Activated naive CD8-positive, alpha-beta T cell treated with anti-CD3 and anti-CD28 coated beads, Interleukin-2, amount 50 U/mL, for 16 hours (primary cell): ENCODE results near the gene NOL6.
"Not testable (repeated sequence)": the region's sequence is repeated elsewhere in the genome, so short reads cannot be mapped to it uniquely, and the experiment has no call there.

ENCODE experiments used
- DNase-seq: peaks from one replicate; pipeline ENCODE4 v3.0.0-alpha.2; 2020; ENCODE audit warnings: low read depth, low spot score

Gene NOL6

DNA sequence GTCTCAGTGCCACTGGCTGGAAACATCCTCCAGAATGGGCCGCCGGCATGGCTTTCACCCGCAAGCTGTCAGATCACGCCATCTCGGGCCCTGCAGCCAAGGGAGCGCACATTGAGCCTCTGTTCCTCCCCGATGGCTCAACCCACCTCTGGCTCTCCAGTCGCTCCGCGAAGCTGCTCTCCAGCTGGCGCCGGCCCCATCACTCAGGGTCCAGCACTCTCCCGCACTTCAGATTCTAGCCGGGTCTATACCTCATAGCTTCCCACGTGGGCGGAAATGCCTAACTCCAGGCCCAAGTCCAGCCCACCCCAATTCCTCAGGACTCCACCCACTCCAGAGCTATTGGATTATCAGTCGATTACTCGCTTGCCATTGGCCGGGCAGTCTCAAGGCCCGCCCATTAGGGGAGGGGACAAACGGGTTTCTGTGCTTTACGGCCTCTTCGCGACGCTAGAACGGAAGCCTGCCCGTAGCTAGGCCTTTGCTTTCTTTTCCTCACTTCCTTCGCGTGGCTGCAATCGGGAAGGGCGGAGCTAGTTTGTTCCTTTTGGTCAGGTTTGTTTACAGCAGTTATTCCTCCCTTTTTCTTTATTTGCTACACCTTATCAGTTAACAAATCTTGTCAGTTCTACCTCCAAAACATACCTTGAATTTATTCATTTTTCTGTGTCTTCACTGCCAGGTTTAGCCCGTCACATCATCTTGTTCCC is at the start of gene NOL6:
TSS of gene NOL6 (minus strand) at position 282 of the 710 bp plus-strand sequence. CDS start at position 200, 82 bp downstream.
- peak; percentile 97 for DNase-seq

DNA sequence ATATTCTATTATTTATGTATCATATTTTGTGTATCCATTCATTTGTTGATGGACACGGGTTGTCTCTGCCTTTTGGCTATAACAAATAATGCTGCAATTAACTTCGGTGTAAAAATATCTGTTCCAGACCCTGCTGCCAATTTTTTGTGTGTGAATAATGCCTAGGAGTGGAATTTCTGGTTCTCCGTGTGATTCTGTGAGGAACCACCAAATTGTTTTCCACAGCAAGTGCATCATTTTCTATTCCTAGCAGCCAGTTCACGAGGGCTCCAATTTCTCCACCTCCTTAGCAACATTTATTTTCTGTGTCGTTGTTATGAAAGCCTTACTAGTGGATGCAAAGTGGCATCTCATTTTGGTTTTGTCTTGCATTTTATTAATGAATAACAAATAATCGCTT is 48.1 kb upstream of the NOL6 start:
- DNase-seq = not testable (repeated sequence)

DNA sequence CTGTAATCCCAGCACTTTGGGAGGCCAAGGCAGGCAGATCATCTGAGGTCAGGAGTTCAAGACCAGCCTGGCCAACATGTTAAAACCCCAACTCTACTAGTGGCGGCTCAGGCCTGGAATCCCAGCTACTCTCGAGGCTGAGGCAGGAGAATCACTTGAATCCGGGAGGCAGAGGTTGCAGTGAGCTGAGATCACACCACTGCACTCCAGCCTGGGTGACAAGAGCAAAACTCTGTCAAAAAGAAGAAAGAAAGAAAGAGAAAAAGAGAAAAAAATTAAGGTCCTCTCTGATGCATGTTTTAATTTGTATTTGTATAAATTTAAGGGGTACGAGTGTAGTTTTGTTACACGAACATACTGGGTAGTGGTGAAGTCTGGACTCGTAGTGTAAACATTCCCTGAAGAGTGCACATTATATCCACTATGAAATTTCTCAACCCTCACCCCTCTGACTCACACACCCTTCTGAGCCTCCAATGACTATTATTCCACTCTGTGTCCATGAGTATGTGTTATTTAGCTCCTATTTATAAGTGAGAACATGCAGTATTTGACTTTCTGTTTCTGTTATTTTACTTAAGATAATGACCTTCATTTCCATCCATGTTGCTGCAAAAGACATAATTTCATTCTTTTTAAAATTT is 44.3 kb upstream of the NOL6 start:
- not testable (repeated sequence) for DNase-seq

DNA sequence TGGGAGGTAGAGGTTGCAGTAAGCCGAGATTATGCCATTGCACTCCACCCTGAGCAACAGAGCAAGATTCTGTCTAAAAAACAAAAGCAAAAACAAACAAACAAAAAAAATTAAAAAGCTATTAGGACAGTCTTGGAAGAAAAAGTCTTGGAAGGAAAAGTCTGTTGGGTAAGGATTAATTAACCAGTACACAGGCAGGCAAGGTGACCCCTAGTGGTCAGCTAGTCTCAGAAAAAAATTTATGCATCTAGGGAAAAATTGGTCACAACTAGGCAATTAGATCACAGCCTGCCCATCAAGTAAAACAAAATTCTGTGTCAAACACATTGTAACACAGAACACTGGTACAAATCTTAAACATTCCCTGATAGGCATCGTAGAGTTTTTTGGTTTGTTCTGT is 43.6 kb upstream of the NOL6 start:
- no peak for DNase-seq

DNA sequence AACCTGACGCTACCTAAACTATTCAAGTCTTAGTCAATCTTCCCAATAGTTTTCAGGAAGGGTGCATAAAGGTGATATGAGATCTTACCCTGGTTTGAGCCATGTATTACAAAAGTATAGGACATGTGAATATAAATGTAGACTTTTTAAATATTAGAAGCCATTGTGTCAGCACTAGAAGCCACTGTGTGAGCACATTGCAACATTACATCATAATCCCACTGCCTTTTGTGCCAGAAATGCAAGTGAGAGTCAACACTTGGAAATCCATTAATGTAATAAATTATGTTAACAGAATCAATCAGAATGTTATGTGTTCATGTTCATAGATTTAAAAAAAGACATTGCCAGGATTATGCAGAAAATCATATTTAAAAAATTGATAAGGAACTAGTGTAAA is 42.7 kb upstream of the NOL6 start:
- DNase-seq = not testable (repeated sequence)

GRCh38 chr9:33515342-33515995 is 41.7 kb upstream of the NOL6 start:
- not testable (repeated sequence) for DNase-seq

- not testable (repeated sequence) for DNase-seq
These were observed 38.8 kb upstream of the NOL6 start for GRCh38 chr9:33512535-33512934.

GRCh38 chr9:33511184-33511517 is 37.4 kb upstream of the NOL6 start:
- not testable (repeated sequence) for DNase-seq

GRCh38 chr9:33510262-33511183 is 36.8 kb upstream of the NOL6 start:
- no peak for DNase-seq

DNA sequence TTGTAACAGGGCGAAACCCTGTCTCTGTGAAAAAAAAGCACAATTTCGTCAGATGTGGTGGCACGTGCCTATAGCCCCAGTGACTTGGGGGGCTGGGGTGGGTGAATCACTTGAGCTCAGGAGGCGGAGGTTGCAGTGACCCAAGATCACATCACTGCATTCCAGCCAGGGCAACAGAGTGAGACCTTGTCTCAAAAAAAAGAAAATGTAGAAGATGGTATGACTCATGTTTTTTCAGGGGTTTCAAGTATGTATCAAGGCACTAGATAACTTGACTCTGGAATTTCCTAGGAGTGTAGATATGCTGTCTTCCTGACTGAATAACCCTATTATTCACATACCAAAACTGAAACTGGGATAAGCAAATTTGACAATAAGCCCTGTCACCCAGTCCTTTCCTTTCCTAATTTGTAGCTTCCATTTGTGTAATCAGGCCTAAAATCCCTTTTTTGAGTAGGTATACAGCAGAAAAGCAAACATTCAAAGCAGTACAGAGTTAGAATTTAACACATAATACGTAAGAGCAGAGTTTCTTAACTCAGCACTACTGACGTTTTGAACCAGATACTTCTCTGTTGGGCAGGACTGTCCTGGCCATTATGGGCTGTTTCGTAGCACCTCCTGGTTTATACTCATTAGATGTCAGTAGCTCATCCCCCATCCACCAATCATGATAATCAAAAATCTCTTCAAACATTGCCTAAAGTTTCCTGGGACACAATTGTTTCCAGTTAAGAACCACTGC is 33.1 kb upstream of the NOL6 start:
- DNase-seq = no peak

- DNase-seq = no peak
These were observed 24.7 kb upstream of the NOL6 start for GRCh38 chr9:33498387-33498786.

DNA sequence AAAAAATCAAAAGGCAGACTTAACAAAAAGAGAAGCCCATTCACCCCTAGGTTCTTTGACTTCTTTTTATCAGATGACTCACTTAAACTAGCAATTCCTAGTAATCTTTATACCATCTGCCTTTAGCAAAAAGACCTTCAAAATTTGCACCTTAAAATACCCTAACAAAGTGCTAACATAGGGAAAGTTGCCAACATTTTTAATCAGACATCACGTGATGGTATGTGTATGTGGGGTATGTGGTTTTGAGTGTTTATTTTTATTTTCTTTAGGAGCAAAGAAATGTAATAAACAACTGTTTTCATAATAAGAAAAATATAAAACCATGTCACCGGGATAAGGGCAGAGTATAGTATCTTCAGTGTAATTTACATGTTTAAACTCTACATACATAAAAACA is 20.1 kb upstream of the NOL6 start:
- not testable (repeated sequence) for DNase-seq

DNA sequence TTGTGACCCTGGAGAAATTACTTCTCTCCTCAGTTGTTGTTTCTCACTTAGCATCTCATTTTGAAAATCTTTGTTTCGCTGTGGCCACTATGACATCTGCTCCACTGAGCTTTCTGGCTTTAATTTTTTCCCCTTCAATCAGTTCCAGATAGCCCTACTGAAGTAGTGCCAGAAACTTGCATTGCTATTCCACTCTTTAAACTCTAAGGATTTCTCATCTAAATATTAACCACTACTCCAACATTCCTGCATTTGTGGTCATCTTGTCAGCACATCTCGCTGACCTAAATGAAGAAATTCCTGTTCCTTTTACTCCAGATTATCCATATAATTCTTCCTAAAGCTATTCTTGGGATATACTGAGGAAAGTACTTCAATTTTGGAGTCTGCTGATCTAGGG is 15.3 kb upstream of the NOL6 start:
- DNase-seq = no peak

DNA sequence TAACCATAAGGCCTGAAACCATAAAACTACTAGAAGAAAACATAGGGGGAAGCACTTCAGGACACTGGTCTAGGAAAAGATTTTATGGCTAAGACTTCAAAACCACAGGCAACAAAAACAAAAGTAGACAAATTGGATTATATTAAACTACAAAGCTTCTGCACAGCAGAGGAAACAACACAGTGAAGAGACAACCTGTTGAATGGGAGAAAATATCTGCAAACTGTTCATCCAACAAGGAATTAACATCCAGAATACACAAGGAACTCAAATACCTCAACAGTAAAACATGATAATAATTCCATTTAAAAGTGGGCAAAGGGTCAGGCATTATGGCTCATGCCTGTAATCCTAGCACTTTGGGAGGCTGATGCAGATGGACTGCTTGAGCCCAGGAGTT is 11.6 kb upstream of the NOL6 start:
- DNase-seq = not testable (repeated sequence)

DNA sequence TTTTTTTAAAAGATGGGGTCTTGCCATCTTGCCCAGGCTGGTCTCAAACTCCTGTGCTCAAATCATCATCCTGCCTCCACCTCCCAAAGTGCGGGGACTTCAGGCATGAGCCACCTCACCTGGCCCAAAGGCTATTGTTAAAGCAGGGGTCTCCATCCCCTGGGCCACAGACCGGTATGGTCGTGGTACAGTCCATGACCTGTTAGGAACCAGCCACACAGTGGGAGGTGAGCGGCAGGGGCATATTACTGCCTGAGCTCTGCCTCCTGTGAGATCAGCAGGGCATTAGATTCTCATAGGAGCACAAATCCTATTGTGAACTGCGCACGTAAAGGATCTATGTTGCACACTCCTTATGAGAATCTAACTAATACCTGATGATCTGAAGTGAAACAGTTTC is 7.3 kb upstream of the NOL6 start:
- DNase-seq = no peak

DNA sequence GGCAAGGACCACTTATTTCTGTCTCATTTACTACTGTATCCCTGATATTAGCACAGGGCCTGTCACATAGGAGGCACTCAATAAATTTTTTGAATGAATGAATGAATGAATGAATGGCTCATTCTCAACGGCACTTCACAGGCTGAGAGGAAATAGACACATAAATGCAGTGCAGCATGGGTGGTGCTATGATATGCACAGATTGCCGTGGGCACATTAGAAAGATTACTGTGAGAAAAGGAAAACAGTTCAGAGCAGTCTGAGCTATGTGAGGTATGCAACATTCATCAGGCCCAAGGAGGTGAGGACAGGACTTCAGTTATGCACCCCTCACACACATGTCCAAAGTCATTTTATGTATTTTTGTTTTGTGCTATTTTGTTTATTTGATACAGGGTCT is 6.4 kb upstream of the NOL6 start:
- DNase-seq = no peak

DNA sequence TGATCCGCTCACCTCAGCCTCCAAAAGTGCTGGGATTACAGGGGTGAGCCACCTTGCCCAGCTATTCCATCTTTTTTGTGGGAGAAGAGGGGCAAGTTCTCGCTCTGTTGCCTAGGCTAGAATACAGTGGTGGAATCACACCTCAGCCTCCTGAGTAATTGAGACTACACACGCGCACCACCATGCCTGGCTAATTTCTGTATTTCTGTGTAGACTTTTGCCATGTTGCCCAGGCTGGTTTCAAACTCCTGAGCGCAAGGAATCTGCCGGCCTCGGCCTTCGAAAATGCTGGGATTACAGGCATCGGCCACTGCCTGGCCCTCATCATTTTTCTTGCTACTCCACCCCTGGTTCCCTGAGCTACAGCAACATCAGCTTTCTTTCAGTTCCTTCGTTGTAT is 2.8 kb upstream of the NOL6 start:
- no peak for DNase-seq

DNA sequence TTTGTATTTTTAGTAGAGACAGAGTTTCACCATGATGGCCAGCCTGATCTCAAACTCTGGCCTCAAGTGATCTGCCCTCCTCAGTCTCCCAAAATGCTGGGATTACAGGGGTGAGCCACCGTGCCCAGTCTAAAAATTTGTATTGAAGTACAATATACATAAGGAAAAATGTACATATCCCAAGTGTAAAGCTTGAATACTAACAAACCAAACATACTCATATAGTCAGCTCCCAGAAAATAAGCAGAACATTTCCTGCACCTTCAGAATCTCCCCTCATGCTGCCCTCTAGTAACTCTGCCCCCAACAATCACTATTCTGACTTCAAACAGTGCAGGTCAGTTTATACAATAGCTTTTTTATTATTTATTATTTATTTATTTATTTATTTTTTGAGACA is 1.6 kb upstream of the NOL6 start:
- DNase-seq = no peak

- DNase-seq = no peak
These were observed 676 bp downstream of the NOL6 start for GRCh38 chr9:33472881-33473615.

DNA sequence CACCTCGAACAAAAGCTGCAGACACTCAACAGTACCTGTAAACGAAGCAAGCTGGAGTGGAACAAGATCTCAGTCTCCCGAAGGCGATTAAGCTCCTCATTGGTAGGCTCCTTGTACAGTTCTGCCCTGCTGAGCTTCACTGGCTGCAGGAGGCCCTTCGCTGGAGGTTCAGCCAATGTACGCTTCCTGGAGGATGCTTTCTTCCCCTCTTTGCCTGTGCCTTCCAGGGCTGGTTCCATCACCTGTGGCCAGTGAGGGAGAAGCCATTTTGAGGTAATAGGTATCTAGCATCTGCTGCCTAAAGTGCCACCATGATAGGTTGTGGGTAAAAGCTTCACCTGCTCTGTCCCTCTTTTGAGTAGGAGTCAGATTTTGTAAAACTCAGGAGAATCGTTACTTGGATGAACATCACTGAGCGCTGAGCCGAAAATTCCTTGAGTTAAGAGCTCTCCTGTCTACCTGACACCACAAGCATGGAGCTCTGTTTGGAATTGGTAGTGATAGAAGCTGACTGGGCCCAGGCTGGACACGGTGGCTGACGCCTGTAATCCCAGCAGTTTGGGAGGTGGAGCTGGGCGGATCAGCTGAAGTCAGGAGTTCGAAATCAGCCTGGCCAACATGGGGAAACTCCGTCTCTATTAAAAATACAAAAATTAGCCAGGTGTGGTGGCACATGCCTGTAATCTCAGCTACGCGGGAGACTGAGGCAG is 1.4 kb downstream of the NOL6 start:
- DNase-seq = no peak
